IMR-90 (cell line): ENCODE measurements around the gene AGR3.

ENCODE experiments used
- CEBPB ChIP-seq: IDR thresholded peaks from 2 replicates; pipeline ENCODE4 v1.6.1; 2012; ENCODE audit warnings: low read depth, low read length, improper control_type of control experiment
- ELK1 ChIP-seq: fragments of 150-350 bp; IDR thresholded peaks from 2 replicates; pipeline ENCODE4 v1.6.1; 2016; ENCODE audit warnings: low read depth, mild to moderate bottlenecking, low read length, moderate library complexity, borderline replicate concordance
- FOS ChIP-seq: fragments of 150-350 bp; IDR thresholded peaks from 2 replicates; pipeline ENCODE4 v1.6.1; 2016; ENCODE audit warnings: low read depth, low read length
- MXI1 ChIP-seq: IDR thresholded peaks from 2 replicates; pipeline ENCODE4 v1.6.1; 2012; ENCODE audit warnings: low read depth, mild to moderate bottlenecking, low read length, moderate library complexity, borderline replicate concordance
- NFE2L2 ChIP-seq: fragments of 150-350 bp; IDR thresholded peaks from 2 replicates; pipeline ENCODE4 v1.6.1; 2016; ENCODE audit warnings: low read depth, mild to moderate bottlenecking, low read length
- POLR2A ChIP-seq: IDR thresholded peaks from 2 replicates; pipeline ENCODE4 v1.6.1; 2012; ENCODE audit warnings: mild to moderate bottlenecking, low read depth, low read length
- RAD21 ChIP-seq: IDR thresholded peaks from 2 replicates; pipeline ENCODE4 v1.6.1; 2012; ENCODE audit warnings: low read length, improper control_type of control experiment
- SMC3 ChIP-seq: fragments of 150-350 bp; IDR thresholded peaks from 2 replicates; pipeline ENCODE4 v1.6.1; 2016; ENCODE audit warnings: low read depth, mild to moderate bottlenecking, antibody characterized with exemption, low read length, moderate library complexity
- USF2 ChIP-seq: fragments of 150-350 bp; IDR thresholded peaks from 2 replicates; pipeline ENCODE4 v1.6.1; 2017; ENCODE audit warnings: mild to moderate bottlenecking, antibody characterized with exemption, low read length, low read depth
- TF ChIP-seq, protein P1 (sequence below): conservative IDR thresholded peaks from 2 replicates; pipeline ENCODE4 v1.5.1; 2012; ENCODE audit warnings: mild to moderate bottlenecking, low read depth, low read length, improper control_type of control experiment

DNA sequence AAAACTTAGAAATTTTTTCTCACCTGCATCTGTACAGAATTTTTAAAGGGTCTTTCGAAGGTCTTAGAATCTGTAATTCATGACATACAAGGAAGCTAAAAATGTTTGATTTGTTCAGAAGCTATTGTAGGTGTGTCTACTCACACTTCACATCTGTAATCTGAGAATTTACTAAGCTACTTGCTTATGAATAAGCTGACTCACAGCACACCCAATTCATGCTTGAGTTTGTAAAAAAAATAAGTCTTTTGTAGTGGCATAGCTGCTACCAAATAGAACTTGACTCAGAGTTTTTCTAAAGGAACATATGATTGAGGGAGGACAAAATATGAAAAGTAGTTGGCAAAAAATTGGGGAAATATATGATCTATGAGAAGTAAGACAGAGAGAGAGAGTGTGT is 64.2 kb downstream of the AGR3 start:
- TF ChIP-seq, protein P1, sequence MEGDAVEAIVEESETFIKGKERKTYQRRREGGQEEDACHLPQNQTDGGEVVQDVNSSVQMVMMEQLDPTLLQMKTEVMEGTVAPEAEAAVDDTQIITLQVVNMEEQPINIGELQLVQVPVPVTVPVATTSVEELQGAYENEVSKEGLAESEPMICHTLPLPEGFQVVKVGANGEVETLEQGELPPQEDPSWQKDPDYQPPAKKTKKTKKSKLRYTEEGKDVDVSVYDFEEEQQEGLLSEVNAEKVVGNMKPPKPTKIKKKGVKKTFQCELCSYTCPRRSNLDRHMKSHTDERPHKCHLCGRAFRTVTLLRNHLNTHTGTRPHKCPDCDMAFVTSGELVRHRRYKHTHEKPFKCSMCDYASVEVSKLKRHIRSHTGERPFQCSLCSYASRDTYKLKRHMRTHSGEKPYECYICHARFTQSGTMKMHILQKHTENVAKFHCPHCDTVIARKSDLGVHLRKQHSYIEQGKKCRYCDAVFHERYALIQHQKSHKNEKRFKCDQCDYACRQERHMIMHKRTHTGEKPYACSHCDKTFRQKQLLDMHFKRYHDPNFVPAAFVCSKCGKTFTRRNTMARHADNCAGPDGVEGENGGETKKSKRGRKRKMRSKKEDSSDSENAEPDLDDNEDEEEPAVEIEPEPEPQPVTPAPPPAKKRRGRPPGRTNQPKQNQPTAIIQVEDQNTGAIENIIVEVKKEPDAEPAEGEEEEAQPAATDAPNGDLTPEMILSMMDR: no peak
- TF ChIP-seq POLR2A: no peak
- TF ChIP-seq MXI1: no peak
- no peak for TF ChIP-seq FOS
- TF ChIP-seq SMC3: no peak
- TF ChIP-seq NFE2L2: no peak
- no peak for TF ChIP-seq RAD21
- TF ChIP-seq CEBPB: no peak
- no peak for TF ChIP-seq USF2
- no peak for TF ChIP-seq ELK1
